Measurements from ENCODE around the gene DCST1.

DNA sequence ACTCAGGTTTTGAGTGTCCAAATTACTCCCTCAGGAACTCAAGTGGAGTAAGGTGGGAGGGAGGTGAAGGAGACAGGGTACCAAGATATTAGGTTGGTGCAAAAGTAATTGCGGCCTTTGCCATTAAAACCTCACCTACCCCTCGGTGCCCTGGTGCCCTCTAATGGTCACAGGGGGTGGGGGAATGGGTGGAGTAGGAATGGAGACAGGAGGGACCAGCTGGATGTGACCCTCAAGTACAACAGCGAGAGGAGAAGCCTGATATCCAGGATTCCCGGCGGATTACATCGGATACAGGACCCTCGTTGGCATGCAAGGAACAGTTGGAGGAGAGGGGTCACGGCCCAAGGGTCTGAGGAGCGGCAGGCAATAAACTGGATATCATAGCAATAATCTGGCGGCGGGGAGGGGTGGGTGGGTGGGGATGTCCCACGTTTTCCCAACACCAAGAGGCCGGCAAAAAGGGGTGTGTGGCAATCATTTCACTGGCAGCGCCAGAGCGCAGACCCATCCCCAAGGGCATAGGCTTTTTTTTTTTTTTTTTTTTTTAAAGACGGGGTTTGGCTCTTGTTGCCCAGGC is 35.3 kb upstream of the DCST1 start:
- TF ChIP-seq, protein P1, sequence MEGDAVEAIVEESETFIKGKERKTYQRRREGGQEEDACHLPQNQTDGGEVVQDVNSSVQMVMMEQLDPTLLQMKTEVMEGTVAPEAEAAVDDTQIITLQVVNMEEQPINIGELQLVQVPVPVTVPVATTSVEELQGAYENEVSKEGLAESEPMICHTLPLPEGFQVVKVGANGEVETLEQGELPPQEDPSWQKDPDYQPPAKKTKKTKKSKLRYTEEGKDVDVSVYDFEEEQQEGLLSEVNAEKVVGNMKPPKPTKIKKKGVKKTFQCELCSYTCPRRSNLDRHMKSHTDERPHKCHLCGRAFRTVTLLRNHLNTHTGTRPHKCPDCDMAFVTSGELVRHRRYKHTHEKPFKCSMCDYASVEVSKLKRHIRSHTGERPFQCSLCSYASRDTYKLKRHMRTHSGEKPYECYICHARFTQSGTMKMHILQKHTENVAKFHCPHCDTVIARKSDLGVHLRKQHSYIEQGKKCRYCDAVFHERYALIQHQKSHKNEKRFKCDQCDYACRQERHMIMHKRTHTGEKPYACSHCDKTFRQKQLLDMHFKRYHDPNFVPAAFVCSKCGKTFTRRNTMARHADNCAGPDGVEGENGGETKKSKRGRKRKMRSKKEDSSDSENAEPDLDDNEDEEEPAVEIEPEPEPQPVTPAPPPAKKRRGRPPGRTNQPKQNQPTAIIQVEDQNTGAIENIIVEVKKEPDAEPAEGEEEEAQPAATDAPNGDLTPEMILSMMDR (IDR thresholded peaks at IDR 0.05; ENCODE audit: extremely low read depth in 1 of 2, insufficient read depth in 1 of 2, low read depth in 1 of 2, low read length in 2 of 2) = no peak
- TF ChIP-seq MYC (IDR thresholded peaks at IDR 0.05; ENCODE audit: low read depth, low read length) (no peak), POLR2AphosphoS5 (IDR thresholded peaks at IDR 0.05; ENCODE audit: insufficient read depth, low read depth, low read length) (no peak), POLR2A (IDR thresholded peaks at IDR 0.05; ENCODE audit: low read depth, low read length) (no peak), EZH2 (IDR thresholded peaks at IDR 0.05; ENCODE audit: borderline replicate concordance, low read depth, low read length, severe bottlenecking) (no peak)
